GM23338 (cell line): ENCODE data around the gene USP27X. TPM values are rescaled to one million over a fixed set of nuclear protein-coding genes. Genes with fewer than 3 reads are reported as not detected.

ENCODE experiments used
- ATAC-seq: fragments of 200-7000 bp; cut with Tn5 transposase; 3 replicates; pipeline ENCODE4 v1.9.1; 2020
- DNase-seq: peaks from one replicate; pipeline ENCODE4 v3.0.0-alpha.2; 2015; ENCODE audit warnings: low spot score
- H2AFZ ChIP-seq: fragments of 200-600 bp; sonication (generic); 2 replicates; pipeline ENCODE4 v1.8.0; 2016; ENCODE audit warnings: antibody characterized with exemption, mild to moderate bottlenecking, moderate library complexity
- H3F3A ChIP-seq: fragments of 200-600 bp; sonication (generic); replicated peaks from 2 replicates; pipeline ENCODE4 v1.8.0; 2017; ENCODE audit warnings: antibody characterized with exemption, mixed run types, low read depth
- H3K27ac ChIP-seq: fragments of 200-600 bp; sonication (generic); 2 replicates; pipeline ENCODE4 v1.6.1; 2016; ENCODE audit warnings: low read depth
- H3K27me3 ChIP-seq: fragments of 200-600 bp; sonication (generic); 2 replicates; pipeline ENCODE4 v1.8.0; 2016; ENCODE audit warnings: mild to moderate bottlenecking, mixed run types, moderate library complexity; ENCODE audit not compliant: insufficient read depth
- H3K36me3 ChIP-seq: fragments of 200-600 bp; sonication (generic); 2 replicates; pipeline ENCODE4 v1.8.0; 2016; ENCODE audit warnings: mild to moderate bottlenecking; ENCODE audit not compliant: insufficient read depth
- H3K4me1 ChIP-seq: fragments of 200-600 bp; sonication (generic); 2 replicates; pipeline ENCODE4 v1.8.0; 2016; ENCODE audit warnings: mild to moderate bottlenecking, moderate library complexity; ENCODE audit not compliant: insufficient read depth
- H3K4me2 ChIP-seq: fragments of 200-600 bp; sonication (generic); 2 replicates; pipeline ENCODE4 v1.7.1; 2017; ENCODE audit warnings: mixed run types
- H3K4me3 ChIP-seq: fragments of 200-600 bp; sonication (generic); 2 replicates; pipeline ENCODE4 v1.6.1; 2016; ENCODE audit warnings: mixed run types
- H3K79me2 ChIP-seq: fragments of 200-600 bp; sonication (generic); replicated peaks from 2 replicates; pipeline ENCODE4 v1.8.0; 2017; ENCODE audit warnings: mild to moderate bottlenecking; ENCODE audit not compliant: insufficient read depth
- H3K9me2 ChIP-seq: fragments of 200-600 bp; sonication (generic); 2 replicates; pipeline ENCODE4 v1.8.0; 2017; ENCODE audit not compliant: insufficient read depth
- H4K20me1 ChIP-seq: fragments of 200-600 bp; sonication (generic); replicated peaks from 2 replicates; pipeline ENCODE4 v1.8.0; 2017; ENCODE audit warnings: mild to moderate bottlenecking; ENCODE audit not compliant: insufficient read depth
- H3K27ac Mint-ChIP-seq: 2 replicates; pipeline ENCODE4 v1.8.0; 2020; ENCODE audit warnings: inconsistent platforms, mild to moderate bottlenecking, moderate library complexity, mixed read lengths
- H3K27me3 Mint-ChIP-seq: 3 replicates; pipeline ENCODE4 v1.8.0; 2022; ENCODE audit warnings: low read depth, mild to moderate bottlenecking, moderate library complexity, mixed read lengths, inconsistent platforms; ENCODE audit not compliant: insufficient read depth, poor library complexity
- H3K36me3 Mint-ChIP-seq: 3 replicates; pipeline ENCODE4 v1.8.0; 2021; ENCODE audit warnings: low read depth, mild to moderate bottlenecking, inconsistent platforms, moderate library complexity, mixed read lengths
- H3K4me1 Mint-ChIP-seq: 3 replicates; pipeline ENCODE4 v1.8.0; 2020; ENCODE audit warnings: mild to moderate bottlenecking, inconsistent platforms, mixed read lengths
- H3K4me3 Mint-ChIP-seq: 3 replicates; pipeline ENCODE4 v1.8.0; 2021; ENCODE audit warnings: moderate library complexity, mild to moderate bottlenecking, inconsistent platforms, mixed read lengths
- H3K9me3 Mint-ChIP-seq: 3 replicates; pipeline ENCODE4 v1.8.0; 2020; ENCODE audit warnings: moderate library complexity, mild to moderate bottlenecking, inconsistent platforms, mixed read lengths
- CREB1 ChIP-seq: fragments of 250-450 bp; sonication (Bioruptor Pico); IDR thresholded peaks from 2 replicates; pipeline ENCODE4 v1.5.0; 2020; ENCODE audit warnings: low read depth, mild to moderate bottlenecking, moderate library complexity
- CTCF ChIP-seq, 2 experiments: fragments of 200-600 bp in 1 of 2; sonication (generic) in 1 of 2; conservative IDR thresholded peaks; 2 replicates each; pipeline versions ENCODE4 v1.5.1 to v1.6.1; 2016 to 2017; ENCODE audit warnings: antibody characterized with exemption in 2 of 2, low read depth in 2 of 2, mild to moderate bottlenecking in 2 of 2, moderate library complexity in 1 of 2
- ETS1 ChIP-seq: IDR thresholded peaks from 2 replicates; pipeline ENCODE4 v1.6.1; 2016; ENCODE audit warnings: antibody characterized with exemption
- EZH2 ChIP-seq: fragments of 200-600 bp; sonication (generic); IDR thresholded peaks from one replicate; pipeline ENCODE4 v1.8.0; 2017; ENCODE audit warnings: antibody characterized with exemption, mild to moderate bottlenecking, low read depth; ENCODE audit not compliant: unreplicated experiment
- EZH2phosphoT487 ChIP-seq: fragments of 200-600 bp; sonication (generic); IDR thresholded peaks from one replicate; pipeline ENCODE4 v1.8.1; 2018; ENCODE audit warnings: antibody characterized with exemption; ENCODE audit not compliant: unreplicated experiment
- JUNB ChIP-seq: IDR thresholded peaks from one replicate; pipeline ENCODE4 v1.6.1; 2016; ENCODE audit warnings: antibody characterized with exemption; ENCODE audit not compliant: unreplicated experiment
- NANOG ChIP-seq: IDR thresholded peaks from 2 replicates; pipeline ENCODE4 v1.6.1; 2016; ENCODE audit warnings: antibody characterized with exemption, borderline replicate concordance
- POLR2AphosphoS5 ChIP-seq: IDR thresholded peaks from 2 replicates; pipeline ENCODE4 v1.6.1; 2016; ENCODE audit warnings: antibody characterized with exemption, low read depth
- ZNF114 ChIP-seq: fragments of 250-450 bp; sonication (Bioruptor Pico); IDR thresholded peaks from 2 replicates; pipeline ENCODE4 v1.5.0; 2020; ENCODE audit warnings: mild to moderate bottlenecking, moderate library complexity
- polyA plus RNA-seq: library from polyadenylated mRNA; unstranded; fragments of >200 nt; fragmentation: Nextera tagmentation; extraction: Ambion mirVana; gene quantifications from 2 replicates; pipeline ENCODE4 v1.2.1, GENCODE V29; 2016
- total RNA-seq: library from RNA; depleted of rRNA; stranded (reverse); fragments of >200 nt; shearing (Covaris generic); gene quantifications from 2 replicates; pipeline ENCODE4 v1.2.3, GENCODE V29; 2014

The USP27X gene
- total and polyA plus RNA-seq, 2 experiments from 2014 or later: 1.1 to 5.0 TPM

GRCh38 chrX:49860867-49861535 lies 18.3 kb upstream of the USP27X start:
- Histone ChIP-seq H3K36me3 (no peaks in the 10 kb centered on the region), H3K27me3 (no peaks in the 10 kb centered on the region), H3F3A (no peaks in the 10 kb centered on the region), H3K27ac (no peak overlapping the region), H4K20me1 (no peaks in the 10 kb centered on the region), H3K4me3 (no peak overlapping the region), H3K4me1 (no peaks in the 10 kb centered on the region), H2AFZ (no peak overlapping the region), H3K9me2 (no peaks in the 10 kb centered on the region), H3K79me2 (no peaks in the 10 kb centered on the region), H3K4me2 (no peak overlapping the region)
- no peaks in the 10 kb centered on the region for H3K9me3 Mint-ChIP-seq
- no peak overlapping the region for H3K4me3 Mint-ChIP-seq
- H3K4me1 Mint-ChIP-seq: no peaks in the 10 kb centered on the region
- no peak overlapping the region for H3K27ac Mint-ChIP-seq
- H3K36me3 Mint-ChIP-seq: no peaks in the 10 kb centered on the region
- TF ChIP-seq NANOG: no peak
- H3K27me3 Mint-ChIP-seq: no peaks in the 10 kb centered on the region
- no peak for ATAC-seq
- DNase-seq: no peak

- Histone ChIP-seq H3K4me2 (no peak overlapping the region), H3K27ac (no peak overlapping the region), H4K20me1 (no peaks in the 10 kb centered on the region), H3F3A (no peaks in the 10 kb centered on the region), H3K4me3 (no peak overlapping the region), H3K27me3 (no peaks in the 10 kb centered on the region), H3K4me1 (no peaks in the 10 kb centered on the region), H2AFZ (no peak overlapping the region), H3K36me3 (no peaks in the 10 kb centered on the region), H3K79me2 (no peaks in the 10 kb centered on the region), H3K9me2 (no peaks in the 10 kb centered on the region)
- H3K4me1 Mint-ChIP-seq: no peaks in the 10 kb centered on the region
- H3K36me3 Mint-ChIP-seq: no peaks in the 10 kb centered on the region
- H3K9me3 Mint-ChIP-seq: no peaks in the 10 kb centered on the region
- no peaks in the 10 kb centered on the region for H3K27me3 Mint-ChIP-seq
- TF ChIP-seq CTCF (conservative IDR thresholded peaks at IDR 0.05; ENCODE audit: low read depth in 2 of 2) (no peak), NANOG (no peak), EZH2phosphoT487 (no peak), JUNB (no peak), POLR2AphosphoS5 (no peak), ZNF114 (CRISPR knock-in tag) (no peak), CREB1 (no peak), ETS1 (no peak), EZH2 (no peak)
- DNase-seq: no peak
- no peak overlapping the region for H3K27ac Mint-ChIP-seq
- no peak overlapping the region for H3K4me3 Mint-ChIP-seq
- ATAC-seq: no peak
Observed at GRCh38 chrX:49862093-49862492, 17.2 kb upstream of the USP27X start.
